Keratinocyte (primary cell): ENCODE data around the gene MADCAM1. TPM values are rescaled to one million over a fixed set of nuclear protein-coding genes. Genes with fewer than 3 reads are reported as not detected.

Experiments
- DNase-seq: peaks from one replicate; pipeline ENCODE4 v3.0.0-alpha.2; 2011; ENCODE audit warnings: low read depth, missing footprints, low spot score
- FAIRE-seq: peaks from 2 replicates; lab custom pipeline; 2011; peaks lifted over from hg19 to GRCh38; lab: Jason Lieb, UNC
- H2AFZ ChIP-seq: 2 replicates; pipeline ENCODE4 v1.6.0; 2012; ENCODE audit warnings: low read length, control low read depth, inconsistent platforms; ENCODE audit not compliant: control insufficient read depth
- H3K27ac ChIP-seq: 2 replicates; pipeline ENCODE4 v1.5.1; 2011; ENCODE audit warnings: low read length; ENCODE audit not compliant: control insufficient read depth, insufficient read depth
- H3K27me3 ChIP-seq: 3 replicates; pipeline ENCODE4 v1.6.0; 2011; ENCODE audit warnings: low read length; ENCODE audit not compliant: control insufficient read depth, insufficient read depth; ENCODE audit errors: extremely low read depth
- H3K36me3 ChIP-seq, 2 experiments: 2 replicates in 1 of 2; 3 replicates in 1 of 2; pipeline ENCODE4 v1.5.1; 2011; ENCODE audit warnings: low read length in 2 of 2, mild to moderate bottlenecking in 1 of 2; ENCODE audit not compliant: control insufficient read depth in 2 of 2, insufficient read depth in 2 of 2; ENCODE audit errors: extremely low read depth in 1 of 2
- H3K4me1 ChIP-seq: 3 replicates; pipeline ENCODE4 v1.5.1; 2011; ENCODE audit warnings: low read length; ENCODE audit not compliant: control insufficient read depth, insufficient read depth; ENCODE audit errors: extremely low read depth
- H3K4me2 ChIP-seq: 3 replicates; pipeline ENCODE4 v1.6.0; 2011; ENCODE audit warnings: low read depth, low read length; ENCODE audit not compliant: control insufficient read depth, insufficient read depth; ENCODE audit errors: extremely low read depth
- H3K4me3 ChIP-seq, 3 experiments: fragments of 200-600 bp in 1 of 3; sonication (generic) in 1 of 3; 2 replicates in 2 of 3; 3 replicates in 1 of 3; pipeline ENCODE4 v1.5.1; 2011 to 2016; ENCODE audit warnings: low read length in 3 of 3, mild to moderate bottlenecking in 3 of 3, control low read depth in 2 of 3, inconsistent platforms in 1 of 3, low read depth in 1 of 3, mixed read lengths in 1 of 3, mixed run types in 1 of 3, moderate library complexity in 1 of 3; ENCODE audit not compliant: control insufficient read depth in 2 of 3, insufficient read depth in 2 of 3; ENCODE audit errors: extremely low read depth in 1 of 3
- H3K79me2 ChIP-seq: 2 replicates; pipeline ENCODE4 v1.6.0; 2012; ENCODE audit warnings: low read length; ENCODE audit not compliant: control insufficient read depth, insufficient read depth
- H3K9ac ChIP-seq: 3 replicates; pipeline ENCODE4 v1.6.0; 2011; ENCODE audit warnings: low read length; ENCODE audit not compliant: control insufficient read depth, insufficient read depth; ENCODE audit errors: extremely low read depth
- H3K9me1 ChIP-seq: 3 replicates; pipeline ENCODE4 v1.6.0; 2011; ENCODE audit warnings: low read length; ENCODE audit not compliant: control insufficient read depth, insufficient read depth; ENCODE audit errors: extremely low read depth
- H3K9me3 ChIP-seq: 2 replicates; pipeline ENCODE4 v1.5.1; 2012; ENCODE audit warnings: low read depth, low read length; ENCODE audit not compliant: control insufficient read depth
- H4K20me1 ChIP-seq: 3 replicates; pipeline ENCODE4 v1.6.0; 2011; ENCODE audit warnings: low read length; ENCODE audit not compliant: control insufficient read depth, insufficient read depth; ENCODE audit errors: extremely low read depth
- CTCF ChIP-seq, 3 experiments: IDR thresholded peaks in 1 of 3; conservative IDR thresholded peaks in 1 of 3; optimal IDR thresholded peaks in 1 of 3; 2 replicates in 2 of 3; 3 replicates in 1 of 3; pipeline versions ENCODE3 to v1.5.1; 2011; ENCODE audit warnings: low read length in 3 of 3, mild to moderate bottlenecking in 3 of 3, moderate library complexity in 2 of 3, control low read depth in 1 of 3, inconsistent platforms in 1 of 3; ENCODE audit not compliant: insufficient read depth in 2 of 3; ENCODE audit errors: extremely low read depth in 1 of 3
- EZH2 ChIP-seq: IDR thresholded peaks from one replicate; pipeline ENCODE4 v1.6.1; 2012; ENCODE audit warnings: inconsistent platforms, mild to moderate bottlenecking, low read length, moderate library complexity
- dilution Hi-C: fragments of 300-500 bp; cut with MboI; formaldehyde crosslinking; loops from one replicate; pipeline ENCODE4 v1.7.0; 2020; ENCODE audit warnings: low sequenced_read_pairs; ENCODE audit not compliant: extremely low pct_ligation_motif_present
- polyA plus RNA-seq, 5 experiments: library from polyadenylated mRNA; depleted of rRNA in 3 of 5; stranded (reverse) in 3 of 5; stranded (forward) in 1 of 5; unstranded in 1 of 5; fragments of >200 nt; gene quantifications; 1 replicate in 1 of 5; 2 replicates in 3 of 5; 3 replicates in 1 of 5; pipeline versions ENCODE4 v1.2.1 to v1.2.3, GENCODE V29; 2011 to 2012; ENCODE audit warnings: missing spikeins in 2 of 5, low read depth in 1 of 5, low replicate concordance in 1 of 5
- small RNA-seq, 3 experiments: library from RNA; depleted of rRNA; stranded (forward); fragments of <200 nt; gene quantifications; one replicate each; pipeline ENCODE3, GENCODE V24; 2012; ENCODE audit warnings: low read depth in 3 of 3, low replicate concordance in 1 of 3; ENCODE audit not compliant: insufficient read length in 3 of 3

MADCAM1 gene
- polyA plus RNA-seq, 1 donor (not counting 4 experiments of a cell fraction or from before 2014, with no cell fraction given), result 0.05 TPM

DNA sequence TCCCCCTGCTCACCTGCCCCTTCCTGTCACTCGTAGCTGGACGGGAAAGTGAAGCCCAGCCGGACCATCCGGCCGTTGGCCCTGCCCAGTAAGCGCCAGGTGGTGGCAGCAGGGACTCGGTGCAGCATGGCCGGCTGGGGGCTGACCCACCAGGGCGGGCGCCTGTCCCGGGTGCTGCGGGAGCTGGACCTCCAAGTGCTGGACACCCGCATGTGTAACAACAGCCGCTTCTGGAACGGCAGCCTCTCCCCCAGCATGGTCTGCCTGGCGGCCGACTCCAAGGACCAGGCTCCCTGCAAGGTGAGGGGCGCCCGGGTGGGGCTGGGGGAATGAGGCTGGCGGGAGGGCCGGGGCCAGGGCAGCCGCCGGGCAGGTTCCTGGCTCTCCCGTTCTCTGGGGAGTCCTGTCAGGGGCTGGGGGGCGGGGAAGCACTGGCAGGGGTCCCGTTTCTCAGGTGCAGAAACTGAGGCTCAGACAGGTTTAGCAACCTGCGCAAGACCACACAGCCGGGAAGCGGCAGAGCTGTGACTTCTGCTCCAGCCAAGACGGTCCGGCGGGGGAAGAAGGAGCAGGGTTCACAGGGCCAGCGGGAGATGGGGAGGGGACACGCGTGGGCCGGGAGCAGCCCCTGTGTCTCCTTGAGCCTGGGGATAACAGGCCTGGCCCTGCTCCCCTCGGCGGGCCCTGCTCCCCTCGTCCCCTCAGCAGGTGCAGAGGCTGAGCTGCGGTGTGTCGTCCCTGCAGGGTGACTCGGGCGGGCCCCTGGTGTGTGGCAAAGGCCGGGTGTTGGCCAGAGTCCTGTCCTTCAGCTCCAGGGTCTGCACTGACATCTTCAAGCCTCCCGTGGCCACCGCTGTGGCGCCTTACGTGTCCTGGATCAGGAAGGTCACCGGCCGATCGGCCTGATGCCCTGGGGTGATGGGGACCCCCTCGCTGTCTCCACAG is 52.9 kb downstream of the MADCAM1 start:
- Histone ChIP-seq H3K36me3 (no peaks in the 10 kb centered on the region), H4K20me1 (no peaks in the 10 kb centered on the region), H2AFZ (no peak overlapping the region), H3K4me3 (no peak overlapping the region), H3K4me1 (no peaks in the 10 kb centered on the region), H3K9me3 (no peaks in the 10 kb centered on the region), H3K79me2 (no peaks in the 10 kb centered on the region), H3K27ac (no peak overlapping the region), H3K9ac (no peak overlapping the region), H3K9me1 (no peaks in the 10 kb centered on the region), H3K27me3 (no peaks in the 10 kb centered on the region), H3K4me2 (no peak overlapping the region)
- no peak for FAIRE-seq
- dilution Hi-C loops, result no loop called here
- no peak for DNase-seq
- no peak for TF ChIP-seq CTCF (optimal IDR thresholded peaks at IDR 0.05 in 1 of 3, IDR thresholded peaks at IDR 0.05 in 1 of 3, conservative IDR thresholded peaks at IDR 0.05 in 1 of 3; ENCODE audit: extremely low read depth in 1 of 3, insufficient read depth in 2 of 3, low read length in 3 of 3)
- no peak for TF ChIP-seq EZH2

DNA sequence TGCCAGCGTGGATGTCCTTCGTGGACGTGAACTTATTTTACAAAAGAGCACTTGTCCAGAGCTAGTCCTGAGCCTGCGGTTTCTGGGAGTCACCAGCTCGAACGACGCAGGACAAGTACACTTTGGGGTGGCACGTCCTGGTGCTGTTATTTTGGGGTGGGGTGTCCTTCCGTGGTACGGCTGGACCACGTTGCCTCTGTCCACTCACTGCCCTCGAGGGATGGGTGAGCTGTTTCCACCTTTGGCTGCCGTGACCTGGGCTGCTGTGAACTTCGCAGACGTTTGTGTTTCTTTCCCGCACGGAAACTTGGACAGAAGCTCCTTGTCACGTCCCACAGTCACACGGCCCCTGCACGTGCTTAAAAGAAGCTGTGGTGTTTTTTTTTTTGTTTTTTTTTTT is 58.5 kb downstream of the MADCAM1 start:
- Histone ChIP-seq H3K4me3 (no peak overlapping the region), H3K9ac (no peak overlapping the region), H3K4me1 (no peaks in the 10 kb centered on the region), H3K9me1 (no peaks in the 10 kb centered on the region), H3K4me2 (no peak overlapping the region), H3K79me2 (no peaks in the 10 kb centered on the region), H3K27ac (no peak overlapping the region), H2AFZ (no peak overlapping the region), H3K36me3 (no peaks in the 10 kb centered on the region), H4K20me1 (no peaks in the 10 kb centered on the region), H3K9me3 (no peaks in the 10 kb centered on the region), H3K27me3 (peaks cover 3% of the 10 kb centered on the region)
- DNase-seq (no peak), FAIRE-seq (no peak)
- dilution Hi-C loops, result no loop called here
- TF ChIP-seq CTCF (optimal IDR thresholded peaks at IDR 0.05 in 1 of 3, IDR thresholded peaks at IDR 0.05 in 1 of 3, conservative IDR thresholded peaks at IDR 0.05 in 1 of 3; ENCODE audit: extremely low read depth in 1 of 3, insufficient read depth in 2 of 3, low read length in 3 of 3), result no peak
- TF ChIP-seq EZH2, result no peak

Small RNA genes within 50 kb of the gene (small RNA-seq; reads per million reads assigned to genes)
- gene RNA5SP462, result 0 to 1.0 (median 0) reads per million in 3 experiments

Other genes starting within 250 kb of the MADCAM1 start
- gene PLPP2, start 205.1 kb upstream of the MADCAM1 start, polyA plus RNA-seq, result 13.4 to 45.9 TPM (median 13.6 TPM) in 3 replicates
- gene MIER2, start 151.7 kb upstream of the MADCAM1 start, polyA plus RNA-seq, result 16.3 to 21.9 TPM (median 18.4 TPM) in 3 replicates
- 1.6 to 4.1 TPM (median 2.6 TPM) in 3 replicates for gene C2CD4C, start 87.3 kb upstream of the MADCAM1 start, polyA plus RNA-seq
- 2.2 to 9.9 TPM (median 2.5 TPM) in 3 replicates for gene SHC2, start 35.5 kb upstream of the MADCAM1 start, polyA plus RNA-seq
- 1.4 to 3.3 TPM (median 1.9 TPM) in 3 replicates for gene TPGS1, start 11.0 kb downstream of the MADCAM1 start, polyA plus RNA-seq
- 47.5 to 72.0 TPM (median 48.6 TPM) in 3 replicates for gene CDC34, start 35.3 kb downstream of the MADCAM1 start, polyA plus RNA-seq
- not detected in 3 replicates for gene GZMM, start 47.6 kb downstream of the MADCAM1 start, polyA plus RNA-seq
- 388 to 552 TPM (median 537 TPM) in 3 replicates for gene BSG, start 76.1 kb downstream of the MADCAM1 start, polyA plus RNA-seq
- 0.13 to 0.56 TPM (median 0.26 TPM) in 3 replicates for gene HCN2, start 93.4 kb downstream of the MADCAM1 start, polyA plus RNA-seq
- 20.9 to 53.6 TPM (median 33.3 TPM) in 3 replicates for gene POLRMT, start 137.1 kb downstream of the MADCAM1 start, polyA plus RNA-seq
- gene FGF22, start 143.4 kb downstream of the MADCAM1 start, polyA plus RNA-seq, result 0.05 TPM in 1 of 3 replicates, not detected in the others
- 8.2 to 30.0 TPM (median 14.8 TPM) in 3 replicates for gene RNF126, start 166.7 kb downstream of the MADCAM1 start, polyA plus RNA-seq
- gene FSTL3, start 179.9 kb downstream of the MADCAM1 start, polyA plus RNA-seq, result 54.4 to 105 TPM (median 66.0 TPM) in 3 replicates
- not detected in 3 replicates for gene PRSS57, start 199.0 kb downstream of the MADCAM1 start, polyA plus RNA-seq
- gene PALM, start 212.4 kb downstream of the MADCAM1 start, polyA plus RNA-seq, result 0.09 to 0.46 TPM in 2 of 3 replicates, not detected in the other